Stomach (tissue), 9 donors: ENCODE data around the gene KIAA1217. TPM values are rescaled to one million over a fixed set of nuclear protein-coding genes. Genes with fewer than 3 reads are reported as not detected.

Experiments used
- DNase-seq, 2 donors: peaks; one replicate each; pipeline versions ENCODE4 v3.0.0 to v3.0.0-alpha.2; 2013 to 2019
- H3K27ac ChIP-seq, 5 donors: fragments of 200-600 bp in 4 of 5; sonication (generic) in 4 of 5; one replicate each; pipeline ENCODE4 v1.5.1; 2013 to 2019; ENCODE audit warnings: mild to moderate bottlenecking in 1 of 5, moderate library complexity in 1 of 5
- H3K27me3 ChIP-seq, 3 donors: fragments of 200-600 bp; sonication (generic); one replicate each; pipeline ENCODE4 v1.5.1; 2017 to 2019; ENCODE audit warnings: mixed run types in 1 of 3
- H3K36me3 ChIP-seq, 4 donors: fragments of 200-600 bp; sonication (generic); 1 replicate in 3 of 4; 2 replicates in 1 of 4; pipeline ENCODE4 v1.5.1; 2016 to 2019
- H3K4me1 ChIP-seq, 4 donors: fragments of 200-600 bp; sonication (generic); one replicate each; pipeline ENCODE4 v1.5.1; 2016 to 2019
- H3K4me3 ChIP-seq, 4 donors: fragments of 200-600 bp; sonication (generic) in 3 of 4; one replicate each; pipeline ENCODE4 v1.5.1; 2016 to 2019; ENCODE audit warnings: mild to moderate bottlenecking in 1 of 4
- H3K9me3 ChIP-seq, 4 donors: fragments of 200-600 bp; sonication (generic); one replicate each; pipeline ENCODE4 v1.5.1; 2016 to 2019
- CTCF ChIP-seq, 7 experiments: fragments of 450-650 bp in 4 of 7; fragments of 200-600 bp in 3 of 7; sonication (generic) in 3 of 7; IDR thresholded peaks; one replicate each; pipeline ENCODE4 v1.5.1; 2016 to 2019; ENCODE audit warnings: antibody characterized with exemption in 7 of 7, control low read depth in 2 of 7, mild to moderate bottlenecking in 1 of 7
- EP300 ChIP-seq: sonication (generic); formaldehyde crosslinking; IDR thresholded peaks from one replicate; pipeline ENCODE4 v1.6.1; 2017; ENCODE audit warnings: antibody characterized with exemption
- POLR2A ChIP-seq, 4 donors: fragments of 450-650 bp; IDR thresholded peaks; one replicate each; pipeline ENCODE4 v1.6.1; 2016; ENCODE audit warnings: antibody characterized with exemption in 4 of 4, control low read depth in 2 of 4, mild to moderate bottlenecking in 1 of 4, moderate library complexity in 1 of 4
- POLR2AphosphoS5 ChIP-seq, 3 donors: sonication (generic); formaldehyde crosslinking; IDR thresholded peaks; one replicate each; pipeline ENCODE4 v1.6.1; 2016; ENCODE audit warnings: antibody characterized with exemption in 3 of 3
- WGBS, 5 donors: extraction: QIAGEN DNeasy Blood & Tissue Kit in 3 of 5; methylation state at CpG; one replicate each; pipeline versions ENCODE4 v1.1.5 to v1.1.7; 2013 to 2018; 5-methylcytosine and 5-hydroxymethylcytosine counted together
- intact Hi-C: fragments of 100-400 bp; cut with DNase I; formaldehyde crosslinking; loops from one replicate; pipeline ENCODE4 v1.15.1; 2023; ENCODE audit warnings: low total_unique reads
- polyA plus RNA-seq, 3 donors: library from polyadenylated mRNA; stranded (reverse); fragments of 200-250 nt; gene quantifications; one replicate each; pipeline ENCODE4 v1.2.3, GENCODE V29; 2013
- total RNA-seq, 5 donors: library from RNA; depleted of rRNA; stranded (reverse); fragments of >200 nt; gene quantifications; one replicate each; pipeline versions ENCODE4 v1.1.0 to v1.2.3, GENCODE V29; 2014 to 2016
- donor health status: healthy with polysubstance abuse.
- donor health status: Bipolar disorder and iron deficiency.
- donor health status: healthy.

KIAA1217 gene
- total and polyA plus RNA-seq, 8 donors: 6.2 to 112 (median 24.6) TPM

GRCh38 chr10:24205821-24206220, 3.1 kb upstream of the KIAA1217 start:
- Histone ChIP-seq H3K9me3 (no peaks in the 10 kb centered on the region), H3K4me1 (peaks cover 12 to 32% (median 29%) of the 10 kb centered on the region in 4 donors), H3K36me3 (no peaks in the 10 kb centered on the region), H3K27ac (no peak overlapping the region), H3K4me3 (no peak overlapping the region), H3K27me3 (no peaks in the 10 kb centered on the region)
- intact Hi-C loops: loop anchor here (10.0 kb wide), 1 partner anchor 149 kb away; no protein-coding TSS in a partner anchor
- no peak for DNase-seq
- WGBS, 5 donors: 71 to 85% (median 73%) methylated on average over 6 of the region's 6 CpGs
- TF ChIP-seq EP300 (no peak), CTCF (IDR thresholded peaks at IDR 0.05) (no peak), POLR2AphosphoS5 (IDR thresholded peaks at IDR 0.05) (no peak), POLR2A (IDR thresholded peaks at IDR 0.05) (no peak)

GRCh38 chr10:24206334-24206733, 2.6 kb upstream of the KIAA1217 start:
- no peaks in the 10 kb centered on the region for H3K36me3 ChIP-seq
- no peaks in the 10 kb centered on the region for H3K9me3 ChIP-seq
- peaks cover 12 to 32% (median 29%) of the 10 kb centered on the region in 4 donors for H3K4me1 ChIP-seq
- no peak for TF ChIP-seq EP300
- no peak for TF ChIP-seq POLR2AphosphoS5 (IDR thresholded peaks at IDR 0.05)
- no peak for TF ChIP-seq CTCF (IDR thresholded peaks at IDR 0.05)
- no peak for TF ChIP-seq POLR2A (IDR thresholded peaks at IDR 0.05)
- DNase-seq: no peak
- peak overlapping the region in 2 of 5 donors; percentile 86 to 91 for H3K27ac ChIP-seq
- no peaks in the 10 kb centered on the region for H3K27me3 ChIP-seq
- intact Hi-C loops: loop anchor here (10.0 kb wide), 1 partner anchor 148 kb away; no protein-coding TSS in a partner anchor
- no peak overlapping the region for H3K4me3 ChIP-seq
- 61 to 76% (median 65%) methylated on average over 2 of the region's 2 CpGs for WGBS, 5 donors

- WGBS, 5 donors: 57 to 78% (median 64%) methylated on average over 3 of the region's 3 CpGs
- no peaks in the 10 kb centered on the region for H3K36me3 ChIP-seq
- TF ChIP-seq CTCF (IDR thresholded peaks at IDR 0.05) (no peak), POLR2AphosphoS5 (IDR thresholded peaks at IDR 0.05) (no peak), EP300 (no peak), POLR2A (IDR thresholded peaks at IDR 0.05) (no peak)
- H3K9me3 ChIP-seq: no peaks in the 10 kb centered on the region
- peaks cover 12 to 32% (median 29%) of the 10 kb centered on the region in 4 donors for H3K4me1 ChIP-seq
- no peaks in the 10 kb centered on the region for H3K27me3 ChIP-seq
- DNase-seq: peak in 1 of 2 donors; percentile 17
- peak overlapping the region in 4 of 5 donors; percentile 78 to 91 (median 82) for H3K27ac ChIP-seq
- intact Hi-C loops: loop anchor here (10.0 kb wide), 1 partner anchor 148 kb away; no protein-coding TSS in a partner anchor
- H3K4me3 ChIP-seq: no peak overlapping the region
Measured at GRCh38 chr10:24206926-24207325, 2.0 kb upstream of the KIAA1217 start.

- H3K4me3 ChIP-seq: no peak overlapping the region
- H3K9me3 ChIP-seq: no peaks in the 10 kb centered on the region
- no peaks in the 10 kb centered on the region for H3K27me3 ChIP-seq
- no peaks in the 10 kb centered on the region for H3K36me3 ChIP-seq
- peak overlapping the region; percentile 22 to 91 (median 78) for H3K27ac ChIP-seq
- 40 to 59% (median 50%) methylated on average over 5 of the region's 5 CpGs for WGBS, 5 donors
- intact Hi-C loops: loop anchor here (10.0 kb wide), 1 partner anchor 147 kb away; no protein-coding TSS in a partner anchor
- peak in 1 of 2 donors; percentile 38 for DNase-seq
- no peak for TF ChIP-seq CTCF (IDR thresholded peaks at IDR 0.05)
- TF ChIP-seq EP300: no peak
- no peak for TF ChIP-seq POLR2A (IDR thresholded peaks at IDR 0.05)
- TF ChIP-seq POLR2AphosphoS5 (IDR thresholded peaks at IDR 0.05): no peak
- H3K4me1 ChIP-seq: peaks cover 12 to 32% (median 29%) of the 10 kb centered on the region in 4 donors
Measured at GRCh38 chr10:24207341-24207740, 1.6 kb upstream of the KIAA1217 start.
